Esophagus mucosa (tissue), 1 donor: ENCODE data around the gene NUDT22. TPM values are rescaled to one million over a fixed set of nuclear protein-coding genes. Genes with fewer than 3 reads are reported as not detected.
A peak's percentile ranks its signal among the peaks of the same experiment; 100 is the strongest.

Experiments used
- ATAC-seq: fragments of 200-7000 bp; cut with Tn5 transposase; one replicate; pipeline ENCODE4 v1.9.1; 2020
- total RNA-seq: library from RNA; stranded (reverse); gene quantifications from one replicate; pipeline ENCODE4 v1.2.4, GENCODE V29; 2023
- donor health status: DM: yes; HTN: yes; CAD: no.

The NUDT22 gene
- total RNA-seq, 1 donor from 2014 or later: 59.9 TPM

- ATAC-seq: peak; percentile 92
Observed at GRCh38 chr11:64276653-64277431, 50.8 kb downstream of the NUDT22 start.

GRCh38 chr11:64278576-64279190 lies 52.6 kb downstream of the NUDT22 start:
- no peak for ATAC-seq

Other genes starting within 250 kb of the NUDT22 start
- 78.9 TPM for gene OTUB1, start 239.8 kb upstream of the NUDT22 start, total RNA-seq
- not detected for gene FLRT1, start 190.3 kb upstream of the NUDT22 start, total RNA-seq
- 22.9 TPM for gene MACROD1, start 60.2 kb upstream of the NUDT22 start, total RNA-seq
- gene STIP1, start 40.1 kb upstream of the NUDT22 start, total RNA-seq: 74.2 TPM
- 2.4 TPM for gene FERMT3, start 19.6 kb upstream of the NUDT22 start, total RNA-seq
- 25.1 TPM for gene TRPT1, start 88 bp upstream of the NUDT22 start, total RNA-seq
- 16.7 TPM for gene DNAJC4, start 4.3 kb downstream of the NUDT22 start, total RNA-seq
- 45.2 TPM for gene VEGFB, start 8.3 kb downstream of the NUDT22 start, total RNA-seq
- gene FKBP2, start 14.8 kb downstream of the NUDT22 start, total RNA-seq: 40.7 TPM
- 265 TPM for gene PPP1R14B, start 20.7 kb downstream of the NUDT22 start, total RNA-seq
- 43.9 TPM for gene PLCB3, start 25.3 kb downstream of the NUDT22 start, total RNA-seq
- 45.4 TPM for gene BAD, start 58.4 kb downstream of the NUDT22 start, total RNA-seq
- gene GPR137, start 59.6 kb downstream of the NUDT22 start, total RNA-seq: 18.5 TPM
- gene KCNK4, start 65.0 kb downstream of the NUDT22 start, total RNA-seq: not detected
- 1.3 TPM for gene CATSPERZ, start 74.1 kb downstream of the NUDT22 start, total RNA-seq
- gene ESRRA, start 79.2 kb downstream of the NUDT22 start, total RNA-seq: 63.2 TPM
- gene TRMT112, start 91.3 kb downstream of the NUDT22 start, total RNA-seq: 181 TPM
- 331 TPM for gene PRDX5, start 91.8 kb downstream of the NUDT22 start, total RNA-seq
- 4.5 TPM for gene CCDC88B, start 113.9 kb downstream of the NUDT22 start, total RNA-seq
- 36.2 TPM for gene RPS6KA4, start 132.9 kb downstream of the NUDT22 start, total RNA-seq